Fibroblast of lung (primary cell): ENCODE measurements around the gene GBP2. TPM values are rescaled to one million over a fixed set of nuclear protein-coding genes. Genes with fewer than 3 reads are reported as not detected.

Source experiments
- DNase-seq, 2 donors: peaks; one replicate each; pipeline versions ENCODE4 v3.0.0 to v3.0.0-alpha.2; 2010; ENCODE audit warnings: low read depth in 2 of 2
- H2AFZ ChIP-seq: 2 replicates; pipeline ENCODE4 v1.5.1; 2012; ENCODE audit warnings: low read length, control low read depth, inconsistent platforms
- H3K27ac ChIP-seq: 2 replicates; pipeline ENCODE4 v1.5.1; 2011; ENCODE audit warnings: low read length, control low read depth; ENCODE audit not compliant: insufficient read depth
- H3K27me3 ChIP-seq: 2 replicates; pipeline ENCODE4 v1.5.1; 2011; ENCODE audit warnings: mild to moderate bottlenecking, low read length; ENCODE audit not compliant: control insufficient read depth, insufficient read depth
- H3K36me3 ChIP-seq: 2 replicates; pipeline ENCODE4 v1.5.1; 2011; ENCODE audit warnings: low read length; ENCODE audit not compliant: control insufficient read depth, insufficient read depth
- H3K4me1 ChIP-seq: 2 replicates; pipeline ENCODE4 v1.5.1; 2011; ENCODE audit warnings: low read length; ENCODE audit not compliant: control insufficient read depth, insufficient read depth; ENCODE audit errors: extremely low read depth
- H3K4me2 ChIP-seq: 2 replicates; pipeline ENCODE4 v1.5.1; 2011; ENCODE audit warnings: low read length, control low read depth; ENCODE audit not compliant: insufficient read depth; ENCODE audit errors: extremely low read depth
- H3K4me3 ChIP-seq, 4 experiments: fragments of 200-600 bp in 1 of 4; sonication (generic) in 1 of 4; replicated peaks in 1 of 4; 2 replicates each; pipeline ENCODE4 v1.5.1; 2011 to 2016; ENCODE audit warnings: low read length in 4 of 4, low read depth in 3 of 4, mild to moderate bottlenecking in 3 of 4, control low read depth in 2 of 4, inconsistent platforms in 1 of 4, mixed read lengths in 1 of 4; ENCODE audit not compliant: insufficient read depth in 1 of 4; ENCODE audit errors: control extremely low read depth in 1 of 4
- H3K79me2 ChIP-seq: 2 replicates; pipeline ENCODE4 v1.5.1; 2012; ENCODE audit warnings: mild to moderate bottlenecking, low read length, inconsistent platforms; ENCODE audit not compliant: control insufficient read depth, insufficient read depth
- H3K9ac ChIP-seq: 2 replicates; pipeline ENCODE4 v1.5.1; 2011; ENCODE audit warnings: mild to moderate bottlenecking, low read length, control low read depth; ENCODE audit not compliant: insufficient read depth
- H3K9me3 ChIP-seq: 2 replicates; pipeline ENCODE4 v1.5.1; 2012; ENCODE audit warnings: low read depth, low read length; ENCODE audit not compliant: control insufficient read depth, insufficient read depth
- H4K20me1 ChIP-seq: 2 replicates; pipeline ENCODE4 v1.5.1; 2011; ENCODE audit warnings: low read length; ENCODE audit not compliant: control insufficient read depth, insufficient read depth; ENCODE audit errors: extremely low read depth
- CTCF ChIP-seq, 2 donors: IDR thresholded peaks in 1 of 2; conservative IDR thresholded peaks in 1 of 2; 1 replicate in 1 of 2; 2 replicates in 1 of 2; pipeline ENCODE4 v1.5.1; 2011 to 2012; ENCODE audit warnings: low read length in 2 of 2, control low read depth in 1 of 2, inconsistent platforms in 1 of 2, low read depth in 1 of 2, mild to moderate bottlenecking in 1 of 2
- EZH2 ChIP-seq: IDR thresholded peaks from 2 replicates; pipeline ENCODE4 v1.5.1; 2012; ENCODE audit warnings: low read length, control low read depth, mild to moderate bottlenecking; ENCODE audit errors: missing control alignments
- polyA plus RNA-seq, 2 donors: library from polyadenylated mRNA; depleted of rRNA in 1 of 2; stranded (reverse) in 1 of 2; unstranded in 1 of 2; fragments of >200 nt; gene quantifications; 2 replicates each; pipeline ENCODE4 v1.2.1, GENCODE V29; 2011 to 2012; ENCODE audit warnings: missing spikeins in 1 of 2
- total RNA-seq: library from RNA; depleted of rRNA; stranded (reverse); fragments of >200 nt; gene quantifications from 2 replicates; pipeline ENCODE4 v1.2.1, GENCODE V29; 2014

Gene GBP2
- total and polyA plus RNA-seq, 2 donors (not counting 1 experiment from before 2014, with no cell fraction given), result 50.6 to 70.7 TPM

GRCh38 chr1:89112871-89113613 is 12.9 kb downstream of the GBP2 start:
- Histone ChIP-seq H4K20me1 (no peaks in the 10 kb centered on the region), H3K9me3 (no peaks in the 10 kb centered on the region), H3K4me2 (no peak overlapping the region), H3K9ac (no peak overlapping the region), H3K4me3 (no peak overlapping the region), H3K79me2 (no peaks in the 10 kb centered on the region), H3K36me3 (peaks cover 2% of the 10 kb centered on the region), H3K4me1 (no peaks in the 10 kb centered on the region), H2AFZ (no peak overlapping the region), H3K27me3 (no peaks in the 10 kb centered on the region), H3K27ac (no peak overlapping the region)
- no peak for TF ChIP-seq EZH2
- no peak for TF ChIP-seq CTCF (conservative IDR thresholded peaks at IDR 0.05 in 1 of 2, IDR thresholded peaks at IDR 0.05 in 1 of 2; ENCODE audit: low read depth in 1 of 2, low read length in 2 of 2)
- DNase-seq, result no peak

GRCh38 chr1:89104687-89105086 is 21.2 kb downstream of the GBP2 start:
- DNase-seq, result no peak
- Histone ChIP-seq H3K4me3 (no peak overlapping the region), H3K9ac (no peak overlapping the region), H3K79me2 (no peaks in the 10 kb centered on the region), H3K4me1 (no peaks in the 10 kb centered on the region), H2AFZ (no peak overlapping the region), H3K9me3 (no peaks in the 10 kb centered on the region), H3K4me2 (no peak overlapping the region), H3K36me3 (no peaks in the 10 kb centered on the region), H3K27me3 (no peaks in the 10 kb centered on the region), H4K20me1 (no peaks in the 10 kb centered on the region), H3K27ac (no peak overlapping the region)
- no peak for TF ChIP-seq CTCF (conservative IDR thresholded peaks at IDR 0.05 in 1 of 2, IDR thresholded peaks at IDR 0.05 in 1 of 2; ENCODE audit: low read depth in 1 of 2, low read length in 2 of 2)
- TF ChIP-seq EZH2, result no peak

GRCh38 chr1:89104147-89104546 is 21.8 kb downstream of the GBP2 start:
- Histone ChIP-seq H3K27ac (no peak overlapping the region), H3K9ac (no peak overlapping the region), H3K4me1 (no peaks in the 10 kb centered on the region), H3K79me2 (no peaks in the 10 kb centered on the region), H3K36me3 (no peaks in the 10 kb centered on the region), H3K9me3 (no peaks in the 10 kb centered on the region), H2AFZ (no peak overlapping the region), H3K27me3 (no peaks in the 10 kb centered on the region), H3K4me2 (no peak overlapping the region), H3K4me3 (no peak overlapping the region), H4K20me1 (no peaks in the 10 kb centered on the region)
- TF ChIP-seq CTCF (conservative IDR thresholded peaks at IDR 0.05 in 1 of 2, IDR thresholded peaks at IDR 0.05 in 1 of 2; ENCODE audit: low read depth in 1 of 2, low read length in 2 of 2) (no peak), EZH2 (no peak)
- peak in 1 of 2 donors; percentile 6 for DNase-seq
